ENCODE data around the gene CKM. TPM values are rescaled to one million over a fixed set of nuclear protein-coding genes. Genes with fewer than 3 reads are reported as not detected.
A peak's percentile ranks its signal among the peaks of the same experiment; 100 is the strongest.

The CKM gene
- total RNA-seq, 2 experiments from 2014 or later, result not detected

DNA sequence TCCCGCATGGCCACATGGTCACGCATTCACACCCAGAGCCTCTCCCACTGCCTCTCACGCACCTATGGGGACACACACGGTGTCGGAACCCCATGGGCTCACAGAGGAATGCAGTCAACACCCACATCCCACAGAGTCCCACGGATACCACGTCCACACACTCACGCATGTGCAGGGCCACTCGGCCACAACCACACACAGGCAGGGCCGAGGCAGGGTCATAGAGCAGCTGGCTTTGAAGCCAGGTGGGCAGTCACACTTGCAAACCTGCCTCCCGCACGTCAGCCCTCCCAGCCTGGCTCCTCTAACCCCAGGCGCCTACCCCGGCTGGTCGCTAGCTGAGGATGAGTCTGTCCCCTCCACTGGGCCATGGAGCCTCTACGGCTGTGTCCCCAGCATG lies 39.6 kb upstream of the CKM start:
- H3K36me3 ChIP-seq (ENCODE audit: insufficient read depth, low read length), result peaks cover 14% of the 10 kb centered on the region
- ATAC-seq (ENCODE audit: poor library complexity) (no peak), DNase-seq (no peak)
- TF ChIP-seq, protein P1, sequence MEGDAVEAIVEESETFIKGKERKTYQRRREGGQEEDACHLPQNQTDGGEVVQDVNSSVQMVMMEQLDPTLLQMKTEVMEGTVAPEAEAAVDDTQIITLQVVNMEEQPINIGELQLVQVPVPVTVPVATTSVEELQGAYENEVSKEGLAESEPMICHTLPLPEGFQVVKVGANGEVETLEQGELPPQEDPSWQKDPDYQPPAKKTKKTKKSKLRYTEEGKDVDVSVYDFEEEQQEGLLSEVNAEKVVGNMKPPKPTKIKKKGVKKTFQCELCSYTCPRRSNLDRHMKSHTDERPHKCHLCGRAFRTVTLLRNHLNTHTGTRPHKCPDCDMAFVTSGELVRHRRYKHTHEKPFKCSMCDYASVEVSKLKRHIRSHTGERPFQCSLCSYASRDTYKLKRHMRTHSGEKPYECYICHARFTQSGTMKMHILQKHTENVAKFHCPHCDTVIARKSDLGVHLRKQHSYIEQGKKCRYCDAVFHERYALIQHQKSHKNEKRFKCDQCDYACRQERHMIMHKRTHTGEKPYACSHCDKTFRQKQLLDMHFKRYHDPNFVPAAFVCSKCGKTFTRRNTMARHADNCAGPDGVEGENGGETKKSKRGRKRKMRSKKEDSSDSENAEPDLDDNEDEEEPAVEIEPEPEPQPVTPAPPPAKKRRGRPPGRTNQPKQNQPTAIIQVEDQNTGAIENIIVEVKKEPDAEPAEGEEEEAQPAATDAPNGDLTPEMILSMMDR (IDR thresholded peaks at IDR 0.05), result no peak
- ChIA-PET POLR2A (no interaction called here), CTCF (no interaction called here)
- H3K36me3 Mint-ChIP-seq (ENCODE audit: low read depth), result peaks cover 34% of the 10 kb centered on the region
- intact Hi-C loops (cut with DNase I, micrococcal nuclease), result no loop called here
- H3K4me1 ChIP-seq (ENCODE audit: insufficient read depth, low read length), result no peaks in the 10 kb centered on the region
- H3K27me3 Mint-ChIP-seq, result no peaks in the 10 kb centered on the region
- H3K4me1 Mint-ChIP-seq (ENCODE audit: low read depth), result no peaks in the 10 kb centered on the region
- no peaks in the 10 kb centered on the region for H3K27me3 ChIP-seq (ENCODE audit: control insufficient read depth in 1 of 2, insufficient read depth in 2 of 2, low read length in 2 of 2)
- no peak overlapping the region for H3K4me3 Mint-ChIP-seq
- no peak overlapping the region for H3K4me3 ChIP-seq (ENCODE audit: low read length)
- no peaks in the 10 kb centered on the region for H3K9me3 ChIP-seq (ENCODE audit: control insufficient read depth in 1 of 2, insufficient read depth in 1 of 2, low read length in 2 of 2)
- no peak overlapping the region for H3K27ac ChIP-seq (ENCODE audit: low read depth in 1 of 2, low read length in 2 of 2)
- H3K27ac Mint-ChIP-seq, result no peak overlapping the region
- H3K9me3 Mint-ChIP-seq, result no peaks in the 10 kb centered on the region

- peaks cover 14% of the 10 kb centered on the region for H3K36me3 ChIP-seq (ENCODE audit: insufficient read depth, low read length)
- no peaks in the 10 kb centered on the region for H3K27me3 ChIP-seq (ENCODE audit: control insufficient read depth in 1 of 2, insufficient read depth in 2 of 2, low read length in 2 of 2)
- POLR2A ChIA-PET, result no interaction called here
- CTCF ChIA-PET, result no interaction called here
- no peak overlapping the region for H3K27ac ChIP-seq (ENCODE audit: low read depth in 1 of 2, low read length in 2 of 2)
- peaks cover 38% of the 10 kb centered on the region for H3K36me3 Mint-ChIP-seq (ENCODE audit: low read depth)
- no peak overlapping the region for H3K4me3 ChIP-seq (ENCODE audit: low read length)
- H3K4me3 Mint-ChIP-seq, result no peak overlapping the region
- no peak overlapping the region for H3K27ac Mint-ChIP-seq
- H3K4me1 Mint-ChIP-seq (ENCODE audit: low read depth), result no peaks in the 10 kb centered on the region
- DNase-seq (no peak), ATAC-seq (ENCODE audit: poor library complexity) (no peak)
- intact Hi-C loops (cut with DNase I, micrococcal nuclease), result no loop called here
- H3K9me3 Mint-ChIP-seq, result no peaks in the 10 kb centered on the region
- TF ChIP-seq, protein P1 (IDR thresholded peaks at IDR 0.05), result no peak
- H3K9me3 ChIP-seq (ENCODE audit: control insufficient read depth in 1 of 2, insufficient read depth in 1 of 2, low read length in 2 of 2), result no peaks in the 10 kb centered on the region
- no peaks in the 10 kb centered on the region for H3K4me1 ChIP-seq (ENCODE audit: insufficient read depth, low read length)
- no peaks in the 10 kb centered on the region for H3K27me3 Mint-ChIP-seq
Measured at GRCh38 chr19:45361608-45362007, 38.9 kb upstream of the CKM start.

DNA sequence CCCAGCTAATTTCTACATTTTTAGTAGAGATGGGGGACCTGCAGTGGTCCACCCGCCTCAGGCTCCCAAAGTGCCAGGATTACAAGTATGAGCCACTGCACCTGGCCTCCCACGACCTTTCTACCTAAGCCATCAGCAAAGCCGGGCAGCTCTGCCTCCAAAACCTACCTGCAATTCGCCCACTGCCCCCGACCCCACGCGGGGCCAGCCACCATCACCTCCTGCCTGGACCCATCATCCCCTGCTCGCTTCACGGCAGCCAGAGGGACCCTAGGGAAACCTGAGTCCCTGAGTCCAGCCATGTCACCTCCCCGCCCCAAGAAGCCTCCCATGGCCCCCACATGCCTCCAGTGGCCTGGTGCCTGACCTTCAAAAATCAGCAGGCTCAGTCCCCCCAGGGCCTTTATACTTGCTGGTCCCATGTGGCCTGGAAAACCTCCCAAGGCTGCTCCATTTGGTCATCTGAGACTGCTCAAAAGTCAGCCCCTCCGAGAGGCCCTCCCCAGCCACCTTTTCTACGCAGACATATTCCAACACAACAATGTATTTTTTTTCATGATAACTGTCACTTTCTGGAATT lies 35.6 kb upstream of the CKM start:
- Mint-ChIP-seq H3K27me3 (no peaks in the 10 kb centered on the region), H3K27ac (no peak overlapping the region), H3K4me3 (no peak overlapping the region), H3K4me1 (ENCODE audit: low read depth) (no peaks in the 10 kb centered on the region), H3K36me3 (ENCODE audit: low read depth) (peaks cover 50% of the 10 kb centered on the region), H3K9me3 (no peaks in the 10 kb centered on the region)
- DNase-seq (peak in 1 of 14 experiments; percentile 16), ATAC-seq (ENCODE audit: poor library complexity) (no peak)
- ChIA-PET POLR2A (no interaction called here), CTCF (no interaction called here)
- peaks cover 15% of the 10 kb centered on the region for H3K36me3 ChIP-seq (ENCODE audit: insufficient read depth, low read length)
- no peaks in the 10 kb centered on the region for H3K4me1 ChIP-seq (ENCODE audit: insufficient read depth, low read length)
- TF ChIP-seq, protein P1 (IDR thresholded peaks at IDR 0.05), result no peak
- H3K27ac ChIP-seq (ENCODE audit: low read depth in 1 of 2, low read length in 2 of 2), result no peak overlapping the region
- peaks cover 0 to 6% of the 10 kb centered on the region in 2 experiments for H3K9me3 ChIP-seq (ENCODE audit: control insufficient read depth in 1 of 2, insufficient read depth in 1 of 2, low read length in 2 of 2)
- intact Hi-C loops (cut with DNase I, micrococcal nuclease), result no loop called here
- H3K4me3 ChIP-seq (ENCODE audit: low read length), result no peak overlapping the region
- no peaks in the 10 kb centered on the region for H3K27me3 ChIP-seq (ENCODE audit: control insufficient read depth in 1 of 2, insufficient read depth in 2 of 2, low read length in 2 of 2)

All from CD4-positive, alpha-beta T cell (primary cell).